HFFc6 (cell line): Measurements from ENCODE around the gene GNLY. TPM values are rescaled to one million over a fixed set of nuclear protein-coding genes. Genes with fewer than 3 reads are reported as not detected.

Source experiments
- DNase-seq: peaks from one replicate; pipeline ENCODE4 v3.0.0-alpha.2; 2018
- H3K27ac Mint-ChIP-seq: 2 replicates; pipeline ENCODE4 v1.8.0; 2020; ENCODE audit warnings: mild to moderate bottlenecking, mixed read lengths
- H3K27me3 Mint-ChIP-seq: 2 replicates; pipeline ENCODE4 v1.8.0; 2021; ENCODE audit warnings: mild to moderate bottlenecking, moderate library complexity, mixed read lengths; ENCODE audit not compliant: insufficient read depth
- H3K36me3 Mint-ChIP-seq: 2 replicates; pipeline ENCODE4 v1.8.0; 2021; ENCODE audit warnings: low read depth, mixed read lengths
- H3K4me1 Mint-ChIP-seq: 2 replicates; pipeline ENCODE4 v1.8.0; 2020; ENCODE audit warnings: low read depth, mixed read lengths
- H3K4me3 Mint-ChIP-seq: 2 replicates; pipeline ENCODE4 v1.8.0; 2020; ENCODE audit warnings: mild to moderate bottlenecking, moderate library complexity, mixed read lengths
- H3K9me3 Mint-ChIP-seq: 2 replicates; pipeline ENCODE4 v1.8.0; 2020; ENCODE audit warnings: mild to moderate bottlenecking, mixed read lengths
- CTCF ChIP-seq: fragments of 200-600 bp; sonication (generic); IDR thresholded peaks from 2 replicates; pipeline ENCODE4 v1.5.0; 2021; ENCODE audit warnings: antibody characterized with exemption, mild to moderate bottlenecking
- total RNA-seq, 6 experiments: library from RNA; stranded (reverse); fragmentation: NEBNext Ultra II Directional; extraction: Animal tissue kit (Norgen Biotek cat#: 25700); gene quantifications; 2 replicates in 1 of 6; 3 replicates in 5 of 6; pipeline ENCODE4 v1.2.3, GENCODE V29; 2021

Gene GNLY
- total RNA-seq, 6 experiments from 2014 or later: not detected

DNA sequence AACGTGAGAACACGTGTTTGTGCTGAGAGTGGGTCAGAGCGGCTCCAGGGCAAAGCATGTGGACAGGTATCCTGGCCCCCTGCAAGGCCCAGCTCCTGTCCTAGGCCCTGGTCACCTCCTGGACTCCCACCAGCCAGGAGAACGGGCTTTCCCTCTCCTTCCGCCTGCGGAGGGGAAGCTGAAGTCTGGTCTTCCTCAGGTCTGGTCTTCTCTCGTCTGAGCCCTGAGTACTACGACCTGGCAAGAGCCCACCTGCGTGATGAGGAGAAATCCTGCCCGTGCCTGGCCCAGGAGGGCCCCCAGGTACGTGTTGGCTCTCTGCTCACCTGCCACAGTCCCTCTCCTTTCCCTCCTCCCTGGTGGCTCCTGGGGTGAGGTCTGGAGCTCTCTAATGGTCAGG is 963 bp downstream of the GNLY start:
- no peak for TF ChIP-seq CTCF
- peaks cover 10% of the 10 kb centered on the region; the same call in 1 of the 2 replicates for H3K27me3 Mint-ChIP-seq
- no peak for DNase-seq
- no peak overlapping the region for H3K4me3 Mint-ChIP-seq
- H3K36me3 Mint-ChIP-seq: no peaks in the 10 kb centered on the region
- H3K9me3 Mint-ChIP-seq: no peaks in the 10 kb centered on the region
- peaks cover 11% of the 10 kb centered on the region for H3K4me1 Mint-ChIP-seq
- H3K27ac Mint-ChIP-seq: no peak overlapping the region

DNA sequence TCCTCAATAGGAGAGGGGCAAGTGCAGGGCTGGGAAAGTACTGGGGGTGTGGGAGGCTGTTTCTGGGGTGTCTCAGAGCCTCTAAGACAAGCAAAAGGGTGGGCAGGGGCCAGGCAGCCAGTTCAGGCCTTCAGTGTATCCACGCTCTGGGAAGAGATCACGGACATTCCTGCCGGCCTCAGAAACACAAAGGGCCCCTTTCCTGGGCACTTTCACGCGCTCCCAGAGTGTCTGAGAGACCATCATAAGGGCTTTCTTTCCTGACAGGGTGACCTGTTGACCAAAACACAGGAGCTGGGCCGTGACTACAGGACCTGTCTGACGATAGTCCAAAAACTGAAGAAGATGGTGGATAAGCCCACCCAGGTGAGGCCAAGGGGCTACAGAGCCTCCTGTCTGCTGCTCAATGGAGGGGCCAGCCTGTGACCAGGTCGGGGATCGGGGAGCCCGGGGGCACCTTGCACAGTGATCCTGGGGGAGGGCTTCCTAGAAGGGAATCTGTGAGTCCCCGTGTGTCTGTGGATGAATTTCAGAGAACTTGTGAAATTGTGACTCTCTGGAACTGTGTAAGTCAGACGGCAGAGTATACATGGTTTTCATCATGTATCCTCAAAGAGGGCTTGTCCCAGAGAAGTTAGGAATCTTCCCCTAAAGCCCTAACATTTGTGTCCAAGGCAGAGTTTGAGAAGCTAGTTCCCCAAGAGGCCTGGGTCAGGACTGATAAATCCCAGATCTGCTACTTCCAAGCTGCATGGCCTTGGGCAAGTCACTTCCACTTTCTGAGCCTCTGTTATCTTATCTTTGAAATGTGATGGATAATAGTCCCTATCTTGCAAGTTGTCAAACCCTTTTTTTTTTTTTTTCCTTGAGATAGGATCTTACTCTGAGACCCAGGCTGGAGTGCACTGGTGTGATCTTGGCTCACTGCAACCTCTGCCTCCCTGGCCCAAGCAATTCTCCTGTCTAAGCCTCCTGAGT is 1.8 kb downstream of the GNLY start:
- no peak for TF ChIP-seq CTCF
- Mint-ChIP-seq H3K36me3 (no peaks in the 10 kb centered on the region), H3K9me3 (no peaks in the 10 kb centered on the region), H3K4me1 (peaks cover 15% of the 10 kb centered on the region), H3K27ac (no peak overlapping the region), H3K27me3 (peaks cover 10% of the 10 kb centered on the region; the same call in 1 of the 2 replicates), H3K4me3 (no peak overlapping the region)
- no peak for DNase-seq

- Mint-ChIP-seq H3K36me3 (no peaks in the 10 kb centered on the region), H3K27ac (no peak overlapping the region), H3K9me3 (no peaks in the 10 kb centered on the region), H3K27me3 (peaks cover 10% of the 10 kb centered on the region; the same call in 1 of the 2 replicates), H3K4me1 (peaks cover 21% of the 10 kb centered on the region), H3K4me3 (no peak overlapping the region)
- no peak for DNase-seq
- no peak for TF ChIP-seq CTCF
These were observed 2.9 kb downstream of the GNLY start for GRCh38 chr2:85697096-85697495.

DNA sequence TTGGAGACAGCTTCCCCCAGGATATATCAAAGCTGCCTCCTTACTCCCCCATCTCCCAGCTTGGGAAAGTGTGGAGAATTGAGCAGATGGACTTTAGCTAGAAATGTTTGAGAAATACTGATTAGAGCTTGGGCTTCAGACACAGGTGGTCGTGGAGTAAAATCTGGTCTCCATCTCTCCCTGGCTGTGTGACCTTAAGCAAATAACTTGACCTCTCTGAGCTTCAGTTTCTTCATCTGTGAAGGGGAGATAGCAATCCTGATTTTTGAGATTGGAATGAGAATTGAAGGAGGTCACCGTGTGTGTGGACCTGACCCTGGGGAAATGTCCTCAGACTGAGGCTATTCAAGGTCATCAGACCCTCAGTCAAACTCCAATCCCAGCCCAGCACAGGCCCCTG is 3.6 kb downstream of the GNLY start:
- Mint-ChIP-seq H3K27ac (no peak overlapping the region), H3K27me3 (peaks cover 11% of the 10 kb centered on the region; the same call in 1 of the 2 replicates), H3K36me3 (no peaks in the 10 kb centered on the region), H3K4me3 (no peak overlapping the region), H3K4me1 (peaks cover 27% of the 10 kb centered on the region), H3K9me3 (no peaks in the 10 kb centered on the region)
- TF ChIP-seq CTCF: no peak
- no peak for DNase-seq

GRCh38 chr2:85698184-85698879 is 4.2 kb downstream of the GNLY start:
- Mint-ChIP-seq H3K27me3 (peaks cover 12% of the 10 kb centered on the region; the same call in 1 of the 2 replicates), H3K36me3 (no peaks in the 10 kb centered on the region), H3K4me1 (peaks cover 33% of the 10 kb centered on the region), H3K27ac (no peak overlapping the region), H3K9me3 (no peaks in the 10 kb centered on the region), H3K4me3 (no peak overlapping the region)
- TF ChIP-seq CTCF: no peak
- DNase-seq: no peak
